ENCODE data around the gene PCDHA4.
"Not testable (repeated sequence)": the region's sequence is repeated elsewhere in the genome, so short reads cannot be mapped to it uniquely, and the experiment has no call there.

PCDHA4 gene

GRCh38 chr5:140821375-140822280, 14.8 kb downstream of the PCDHA4 start, which contains the start of gene PCDHA5:
TSS of gene PCDHA5 (plus strand) at chr5:140821613.
- DNase-seq (ENCODE audit: low spot score), result no peak

DNA sequence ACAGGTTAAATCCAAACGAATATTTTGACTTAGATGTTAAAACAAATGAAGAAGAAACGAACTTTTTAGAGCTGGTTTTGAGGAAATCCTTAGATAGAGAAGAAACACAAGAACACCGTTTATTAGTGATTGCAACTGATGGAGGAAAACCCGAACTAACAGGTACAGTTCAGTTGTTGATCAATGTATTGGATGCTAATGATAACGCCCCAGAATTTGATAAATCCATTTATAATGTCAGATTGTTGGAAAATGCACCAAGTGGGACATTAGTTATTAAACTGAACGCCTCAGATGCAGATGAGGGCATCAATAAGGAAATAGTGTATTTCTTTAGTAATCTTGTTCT, 15.4 kb downstream of the PCDHA4 start:
- no peak for DNase-seq (ENCODE audit: low spot score)

GRCh38 chr5:140822969-140823368, 16.1 kb downstream of the PCDHA4 start:
- not testable (repeated sequence) for DNase-seq (ENCODE audit: low spot score)

DNA sequence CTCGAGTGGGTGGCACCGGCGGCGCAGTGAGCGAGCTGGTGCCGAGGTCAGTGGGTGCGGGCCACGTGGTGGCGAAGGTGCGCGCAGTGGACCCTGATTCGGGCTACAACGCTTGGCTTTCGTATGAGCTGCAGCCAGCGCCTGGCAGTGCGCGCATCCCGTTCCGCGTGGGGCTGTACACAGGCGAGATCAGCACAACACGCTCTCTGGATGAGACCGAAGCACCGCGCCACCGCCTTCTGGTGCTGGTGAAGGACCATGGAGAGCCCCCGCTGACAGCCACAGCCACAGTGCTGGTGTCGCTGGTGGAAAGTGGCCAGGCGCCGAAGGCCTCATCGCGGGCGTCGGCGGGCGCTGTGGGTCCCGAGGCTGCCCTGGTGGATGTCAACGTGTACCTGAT, 16.6 kb downstream of the PCDHA4 start:
- no peak for DNase-seq (ENCODE audit: low spot score)

DNA sequence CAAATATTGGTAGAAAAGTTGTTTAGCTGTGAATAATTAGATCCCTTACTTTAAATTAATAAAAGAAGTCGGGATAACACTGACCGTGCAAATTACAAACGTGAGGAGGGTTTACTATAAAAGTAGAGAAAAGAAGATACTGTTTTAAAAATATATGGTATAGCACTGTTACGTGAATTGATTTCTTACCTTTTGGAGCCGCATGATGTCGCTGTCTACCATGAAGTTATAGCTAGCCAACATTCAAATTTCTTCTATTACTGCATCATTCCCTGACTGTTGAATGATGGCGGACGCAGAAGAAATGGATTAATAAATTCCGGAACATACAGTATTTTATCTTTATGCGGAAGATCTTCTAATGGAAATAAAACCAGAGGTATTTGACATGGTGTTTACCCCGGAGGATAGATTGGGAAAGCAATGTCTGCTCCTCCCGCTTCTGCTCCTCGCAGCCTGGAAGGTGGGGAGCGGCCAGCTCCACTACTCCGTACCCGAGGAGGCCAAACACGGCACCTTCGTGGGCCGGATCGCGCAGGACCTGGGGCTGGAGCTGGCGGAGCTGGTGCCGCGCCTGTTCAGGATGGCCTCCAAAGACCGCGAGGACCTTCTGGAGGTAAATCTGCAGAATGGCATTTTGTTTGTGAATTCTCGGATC, 21.0 kb downstream of the PCDHA4 start, which contains the start of gene PCDHA6:
Gene PCDHA6 (plus strand): TSS at position 257 of the 658 bp plus-strand sequence. CDS start 132 bp downstream, at position 389.
- DNase-seq (ENCODE audit: low spot score), result no peak

- no peak for DNase-seq (ENCODE audit: low spot score)
Observed at GRCh38 chr5:140828362-140828737, 21.5 kb downstream of the PCDHA4 start.

- DNase-seq (ENCODE audit: low spot score), result not testable (repeated sequence)
Observed at GRCh38 chr5:140829511-140830501, 22.9 kb downstream of the PCDHA4 start.

DNA sequence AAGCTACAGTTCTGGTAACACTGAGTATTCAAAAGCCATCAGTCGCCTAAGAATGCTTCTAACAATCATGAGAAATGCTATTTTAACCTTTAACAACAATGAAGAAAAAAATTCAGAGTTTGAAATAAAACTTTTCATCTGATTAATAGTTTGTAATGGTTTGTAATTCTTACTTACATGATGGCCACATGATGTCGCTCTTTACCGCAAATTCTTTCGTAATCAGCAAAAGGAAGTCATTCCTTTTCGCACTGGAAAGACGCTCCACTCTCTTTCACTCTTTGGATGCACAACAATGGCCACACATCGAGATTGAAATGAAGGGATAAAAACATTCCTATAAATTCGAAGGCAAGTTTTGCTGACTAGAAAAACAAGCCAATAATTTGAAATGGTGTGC, 27.1 kb downstream of the PCDHA4 start, which contains the start of gene PCDHA7:
Gene PCDHA7 (plus strand): TSS at position 277 of the 400 bp plus-strand sequence. CDS start 115 bp downstream, at position 392.
- DNase-seq (ENCODE audit: low spot score), result no peak

- DNase-seq (ENCODE audit: low spot score), result not testable (repeated sequence)
Observed at GRCh38 chr5:140834439-140835008, 27.7 kb downstream of the PCDHA4 start.

DNA sequence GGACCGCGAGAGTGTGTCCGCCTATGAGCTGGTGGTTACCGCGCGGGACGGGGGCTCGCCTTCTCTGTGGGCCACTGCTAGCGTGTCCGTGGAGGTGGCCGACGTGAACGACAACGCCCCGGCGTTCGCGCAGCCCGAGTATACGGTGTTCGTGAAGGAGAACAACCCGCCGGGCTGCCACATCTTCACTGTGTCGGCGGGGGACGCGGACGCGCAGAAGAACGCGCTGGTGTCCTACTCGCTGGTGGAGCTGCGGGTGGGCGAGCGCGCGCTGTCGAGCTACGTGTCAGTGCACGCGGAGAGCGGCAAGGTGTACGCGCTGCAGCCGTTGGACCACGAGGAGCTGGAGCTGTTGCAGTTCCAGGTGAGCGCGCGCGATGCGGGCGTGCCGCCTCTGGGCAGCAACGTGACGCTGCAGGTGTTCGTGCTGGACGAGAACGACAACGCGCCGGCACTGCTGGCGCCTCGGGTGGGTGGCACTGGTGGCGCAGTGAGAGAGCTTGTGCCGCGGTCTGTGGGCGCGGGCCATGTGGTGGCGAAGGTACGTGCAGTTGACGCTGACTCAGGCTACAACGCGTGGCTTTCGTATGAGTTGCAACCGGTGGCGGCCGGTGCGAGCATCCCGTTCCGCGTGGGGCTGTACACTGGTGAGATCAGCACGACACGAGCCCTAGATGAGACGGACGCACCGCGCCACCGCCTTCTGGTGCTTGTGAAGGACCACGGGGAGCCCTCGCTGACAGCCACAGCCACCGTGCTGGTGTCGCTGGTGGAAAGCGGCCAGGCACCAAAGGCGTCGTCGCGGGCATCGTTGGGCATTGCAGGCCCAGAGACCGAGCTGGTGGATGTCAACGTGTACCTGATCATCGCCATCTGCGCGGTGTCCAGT, 29.0 kb downstream of the PCDHA4 start:
- no peak for DNase-seq (ENCODE audit: low spot score)

GRCh38 chr5:140840978-140841962, 34.4 kb downstream of the PCDHA4 start, which contains the start of gene PCDHA8:
TSS of gene PCDHA8 (plus strand) at chr5:140841187. CDS start at chr5:140841322, 135 bp downstream.
- no peak for DNase-seq (ENCODE audit: low spot score)

DNA sequence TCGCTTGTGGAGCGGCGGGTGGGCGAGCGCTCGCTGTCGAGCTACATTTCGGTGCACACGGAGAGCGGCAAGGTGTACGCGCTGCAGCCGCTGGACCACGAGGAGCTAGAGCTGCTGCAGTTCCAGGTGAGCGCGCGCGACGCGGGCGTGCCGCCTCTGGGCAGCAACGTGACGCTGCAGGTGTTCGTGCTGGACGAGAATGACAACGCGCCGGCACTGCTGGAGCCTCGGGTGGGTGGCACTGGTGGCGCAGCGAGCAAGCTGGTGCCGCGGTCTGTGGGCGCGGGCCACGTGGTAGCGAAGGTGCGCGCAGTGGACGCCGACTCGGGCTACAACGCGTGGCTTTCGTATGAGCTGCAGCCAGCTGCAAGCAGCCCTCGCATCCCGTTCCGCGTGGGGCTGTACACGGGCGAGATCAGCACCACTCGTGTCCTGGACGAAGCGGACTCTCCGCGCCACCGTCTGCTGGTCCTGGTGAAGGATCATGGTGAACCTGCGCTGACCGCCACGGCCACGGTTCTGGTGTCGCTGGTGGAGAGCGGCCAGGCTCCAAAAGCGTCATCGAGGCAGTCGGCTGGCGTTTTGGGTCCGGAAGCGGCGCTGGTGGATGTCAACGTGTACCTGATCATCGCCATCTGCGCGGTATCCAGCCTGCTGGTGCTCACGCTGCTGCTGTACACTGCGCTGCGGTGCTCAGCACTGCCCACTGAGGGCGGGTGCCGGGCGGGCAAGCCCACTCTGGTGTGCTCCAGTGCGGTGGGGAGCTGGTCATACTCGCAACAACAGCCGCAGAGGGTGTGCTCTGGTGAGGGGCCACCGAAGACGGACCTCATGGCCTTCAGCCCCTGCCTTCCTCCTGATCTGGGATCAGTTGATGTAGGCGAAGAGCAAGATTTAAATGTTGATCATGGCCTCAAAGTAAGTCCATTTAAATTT, 36.2 kb downstream of the PCDHA4 start:
- DNase-seq (ENCODE audit: low spot score), result no peak

DNA sequence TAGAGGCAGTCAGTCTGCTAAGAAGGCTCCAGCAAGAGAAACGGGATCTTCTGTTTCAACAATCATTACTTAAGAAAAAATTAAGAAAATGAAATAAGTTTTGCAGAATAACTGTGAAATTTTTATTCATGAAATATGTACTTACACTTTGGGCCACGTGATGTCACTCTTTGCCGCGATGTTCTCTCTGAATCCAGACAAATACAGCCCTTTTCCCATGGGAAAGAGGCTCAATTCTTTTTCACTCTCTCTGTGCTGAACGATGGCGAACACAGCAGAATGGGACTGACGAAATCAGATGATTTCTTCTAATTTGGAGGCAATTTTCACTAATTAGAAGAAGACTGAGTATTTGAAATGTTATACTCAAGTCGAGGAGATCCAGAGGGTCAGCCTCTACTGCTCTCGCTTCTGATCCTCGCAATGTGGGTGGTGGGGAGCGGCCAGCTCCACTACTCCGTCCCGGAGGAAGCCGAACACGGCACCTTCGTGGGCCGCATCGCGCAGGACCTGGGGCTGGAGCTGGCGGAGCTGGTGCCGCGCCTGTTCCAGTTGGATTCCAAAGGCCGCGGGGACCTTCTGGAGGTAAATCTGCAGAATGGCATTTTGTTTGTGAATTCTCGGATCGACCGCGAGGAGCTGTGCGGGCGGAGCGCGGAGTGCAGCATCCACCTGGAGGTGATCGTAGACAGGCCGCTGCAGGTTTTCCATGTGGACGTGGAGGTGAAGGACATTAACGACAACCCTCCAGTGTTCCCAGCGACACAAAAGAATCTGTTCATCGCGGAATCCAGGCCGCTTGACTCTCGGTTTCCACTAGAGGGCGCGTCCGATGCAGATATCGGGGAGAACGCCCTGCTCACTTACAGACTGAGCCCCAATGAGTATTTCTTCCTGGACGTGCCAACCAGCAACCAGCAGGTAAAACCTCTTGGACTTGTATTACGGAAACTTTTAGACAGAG, 41.6 kb downstream of the PCDHA4 start, which contains the start of gene PCDHA9:
Gene PCDHA9 (plus strand): TSS at position 244 of the 964 bp plus-strand sequence. CDS start 114 bp downstream, at position 358.
- DNase-seq (ENCODE audit: low spot score), result not testable (repeated sequence)

GRCh38 chr5:140849831-140850634, 43.2 kb downstream of the PCDHA4 start:
- DNase-seq (ENCODE audit: low spot score), result not testable (repeated sequence)
